SKM-1 (cell line): ENCODE data around the gene LRRC46.

Experiments used
- DNase-seq: peaks from one replicate; lab custom pipeline; 2025; ENCODE audit not compliant: unreplicated experiment; lab: John Stamatoyannopoulos, UW

LRRC46 gene

GRCh38 chr17:47829870-47830269, 1.6 kb upstream of the LRRC46 start:
- DNase-seq = no peak

- no peak for DNase-seq
Measured at GRCh38 chr17:47830396-47831002, 971 bp upstream of the LRRC46 start.

DNA sequence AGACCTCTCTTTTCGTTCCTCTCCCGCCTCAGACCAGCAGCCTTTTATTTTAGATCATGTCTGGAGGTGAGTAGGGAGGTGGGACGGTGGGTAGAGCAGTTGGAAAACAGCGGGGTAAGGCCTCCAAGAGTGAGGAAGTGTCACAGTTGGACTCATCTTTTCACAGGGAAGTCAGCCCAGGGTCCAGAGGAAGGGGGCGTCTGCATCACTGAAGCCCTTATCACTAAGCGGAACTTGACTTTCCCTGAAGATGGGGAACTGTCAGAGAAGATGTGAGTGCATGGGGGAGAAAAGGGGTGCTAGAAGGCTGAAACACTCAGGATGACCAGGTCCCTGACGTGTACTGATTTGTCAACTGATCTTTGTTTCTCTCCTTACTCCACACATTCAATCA, 461 bp downstream of the LRRC46 start:
- DNase-seq = no peak

GRCh38 chr17:47834756-47835155, 3.3 kb downstream of the LRRC46 start:
- DNase-seq = no peak

GRCh38 chr17:47836601-47837000, 5.1 kb downstream of the LRRC46 start:
- no peak for DNase-seq

DNA sequence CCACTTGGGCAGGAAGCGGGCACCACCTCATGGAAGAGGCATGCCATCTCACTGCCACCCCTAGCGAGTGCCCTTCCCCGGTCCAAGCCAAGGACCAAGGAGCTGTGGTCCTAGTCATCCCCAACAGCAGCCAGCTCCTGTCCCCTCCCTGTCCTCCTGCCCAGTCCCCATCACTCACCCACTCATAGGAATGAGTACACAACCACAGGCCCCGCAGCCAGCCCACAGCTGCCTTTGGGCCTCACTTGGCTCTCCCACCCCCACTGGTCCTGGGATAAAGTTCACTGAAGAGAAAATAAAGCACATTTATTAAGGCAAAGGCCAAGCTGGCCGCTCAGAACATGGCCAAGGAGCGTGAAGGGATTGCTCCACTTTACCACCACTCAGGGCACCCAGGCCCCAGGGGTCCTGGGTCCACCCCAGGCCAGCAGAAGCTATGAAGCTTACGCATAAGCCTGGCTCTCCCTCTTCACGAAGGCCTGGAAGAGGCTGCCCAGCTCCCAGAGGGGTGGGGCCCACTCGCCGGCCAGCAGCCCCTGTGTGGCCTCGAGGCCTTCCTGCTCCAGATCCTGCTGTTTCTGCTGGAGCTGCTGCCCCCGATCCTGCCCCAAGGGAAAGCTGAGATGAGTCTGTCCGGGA, 6.0 kb downstream of the LRRC46 start:
- DNase-seq = no peak

DNA sequence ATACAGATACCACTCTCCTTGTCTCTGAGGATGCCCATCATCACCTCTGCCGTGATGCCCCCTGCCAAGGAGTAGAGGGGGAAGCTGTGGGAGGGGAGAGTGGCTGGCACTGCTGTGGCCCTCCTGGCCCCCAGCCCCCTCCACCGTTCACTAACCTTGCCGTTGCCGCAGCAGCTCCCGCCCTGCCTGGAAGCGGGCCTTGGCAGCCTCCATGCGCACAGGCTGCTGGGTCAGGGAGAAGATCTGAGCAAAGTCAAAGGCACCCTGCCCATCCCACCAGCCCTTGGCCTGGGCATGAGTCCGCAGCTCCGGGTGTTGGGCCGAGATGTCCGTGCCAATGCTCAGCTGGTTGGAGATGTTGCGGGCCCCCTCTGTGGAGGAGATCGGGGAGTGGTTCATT, 7.2 kb downstream of the LRRC46 start:
- no peak for DNase-seq

DNA sequence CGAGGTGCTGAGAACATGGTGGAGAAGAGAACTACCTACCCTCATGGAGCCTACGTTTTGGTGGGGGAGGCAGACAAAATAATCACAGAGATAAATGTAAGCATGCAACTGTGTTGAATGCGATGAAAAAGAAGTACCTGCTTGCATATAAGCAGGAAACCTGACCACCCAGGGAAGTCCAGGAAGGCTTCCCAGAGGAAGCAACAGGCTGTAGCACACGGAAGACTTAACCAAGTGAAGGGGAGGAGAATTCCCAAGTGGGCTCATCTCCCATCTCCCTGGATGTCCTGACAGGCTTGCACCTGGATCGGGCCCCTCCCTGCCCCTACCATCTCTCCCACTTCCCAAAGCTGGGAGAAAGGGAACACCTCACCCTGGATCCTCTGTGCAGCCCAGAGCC, 7.6 kb downstream of the LRRC46 start:
- no peak for DNase-seq

DNA sequence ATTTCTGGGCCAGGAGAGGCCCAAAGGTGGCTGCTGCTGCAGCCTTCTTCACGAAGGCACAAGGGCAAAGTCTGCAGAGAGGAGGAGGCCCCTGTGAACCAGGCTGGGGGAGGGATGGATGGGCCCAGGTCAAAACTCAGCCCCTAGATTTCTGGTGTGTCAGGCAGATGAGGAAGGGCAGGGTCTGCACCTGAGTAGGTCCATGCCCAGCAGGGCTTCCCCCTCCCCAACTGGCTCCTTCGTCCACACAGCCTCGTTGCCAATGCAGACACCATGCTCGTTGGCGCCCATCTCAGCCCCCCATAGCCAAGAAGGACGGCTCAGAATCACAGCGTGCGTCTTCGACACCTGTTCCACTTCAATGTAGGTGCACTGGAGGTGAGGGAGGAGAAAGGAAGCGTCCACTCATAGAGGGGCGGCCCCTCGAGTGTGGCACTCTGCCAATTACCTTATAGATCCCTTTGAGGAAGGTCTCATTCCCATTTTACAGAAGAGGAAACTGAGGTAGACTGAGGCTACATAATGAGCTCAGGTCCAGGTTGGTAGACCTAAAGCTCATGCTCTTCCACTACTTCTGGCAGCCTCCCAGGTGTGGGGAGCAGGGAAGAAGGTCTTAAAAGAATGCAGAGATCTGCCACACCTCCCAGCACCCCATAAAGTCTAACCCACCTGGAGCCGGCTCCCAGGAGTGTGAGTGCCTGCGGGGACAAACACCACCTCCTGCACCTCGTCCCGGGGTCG, 8.7 kb downstream of the LRRC46 start:
- no peak for DNase-seq

GRCh38 chr17:47840742-47841487, 9.4 kb downstream of the LRRC46 start, which contains the start of gene SCRN2:
SCRN2 (minus strand) TSS chr17:47841273; CDS start chr17:47840843, 430 bp downstream.
- DNase-seq = peak; percentile 68

DNA sequence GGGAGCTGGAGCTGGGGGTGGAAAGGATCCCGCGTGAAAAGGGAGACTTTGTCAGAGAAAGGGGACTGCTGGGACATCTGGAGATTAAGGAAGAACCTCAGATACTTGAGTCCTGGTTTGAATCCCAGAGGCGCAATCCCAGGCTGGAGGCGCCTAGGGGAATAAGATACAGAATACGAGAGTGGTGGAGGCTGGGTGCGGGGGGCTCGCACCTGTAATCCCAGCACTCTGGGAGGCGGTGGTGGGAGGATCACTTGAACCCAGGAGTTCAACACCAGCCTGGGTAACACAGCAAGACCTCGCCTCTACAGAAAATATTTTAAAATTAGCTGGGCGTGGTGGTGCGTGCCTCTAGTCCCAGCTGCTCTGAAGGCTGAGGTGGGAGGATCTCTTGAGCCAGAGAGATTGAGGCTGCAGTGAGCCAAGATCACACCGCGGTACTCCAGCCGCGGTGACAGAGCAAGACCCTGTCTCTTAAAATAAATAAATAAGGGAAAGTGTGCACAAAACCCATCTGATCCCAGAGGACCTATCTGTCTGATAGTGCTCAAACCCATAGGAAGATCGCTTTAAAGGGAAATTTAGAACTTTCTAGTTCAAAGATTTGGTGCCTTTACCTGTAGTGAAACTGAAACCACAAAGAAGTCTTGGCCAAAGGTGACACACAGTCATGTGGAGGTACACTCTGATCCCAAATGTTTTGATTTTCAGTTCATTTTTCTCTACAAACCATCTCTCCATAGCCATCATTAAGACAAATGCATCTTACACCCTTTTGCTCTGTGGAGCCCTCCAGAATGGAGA, 10.2 kb downstream of the LRRC46 start:
- DNase-seq = no peak

- DNase-seq = no peak
Measured at GRCh38 chr17:47843391-47843730, 11.9 kb downstream of the LRRC46 start.

- no peak for DNase-seq
Measured at GRCh38 chr17:47844227-47844626, 12.8 kb downstream of the LRRC46 start.

GRCh38 chr17:47844814-47845715, 13.6 kb downstream of the LRRC46 start:
- DNase-seq = no peak

DNA sequence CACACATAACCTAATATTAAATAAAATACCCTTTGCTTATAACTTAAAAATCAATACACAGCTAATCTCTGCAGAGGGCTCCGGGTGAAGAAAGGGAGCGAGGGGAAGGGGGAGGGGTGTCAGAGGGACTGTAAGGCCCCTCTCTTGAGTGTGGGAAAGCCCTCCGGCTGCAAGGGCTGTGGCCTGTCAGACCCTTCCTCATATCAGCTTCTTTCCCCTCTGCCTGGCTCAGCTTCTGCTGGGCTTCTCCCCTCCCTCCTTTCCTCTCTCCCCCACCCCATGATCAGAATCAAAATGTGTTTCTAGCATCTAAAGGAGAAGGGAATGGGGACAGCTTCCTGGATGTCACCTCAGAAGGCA, 14.2 kb downstream of the LRRC46 start:
- DNase-seq = no peak

DNA sequence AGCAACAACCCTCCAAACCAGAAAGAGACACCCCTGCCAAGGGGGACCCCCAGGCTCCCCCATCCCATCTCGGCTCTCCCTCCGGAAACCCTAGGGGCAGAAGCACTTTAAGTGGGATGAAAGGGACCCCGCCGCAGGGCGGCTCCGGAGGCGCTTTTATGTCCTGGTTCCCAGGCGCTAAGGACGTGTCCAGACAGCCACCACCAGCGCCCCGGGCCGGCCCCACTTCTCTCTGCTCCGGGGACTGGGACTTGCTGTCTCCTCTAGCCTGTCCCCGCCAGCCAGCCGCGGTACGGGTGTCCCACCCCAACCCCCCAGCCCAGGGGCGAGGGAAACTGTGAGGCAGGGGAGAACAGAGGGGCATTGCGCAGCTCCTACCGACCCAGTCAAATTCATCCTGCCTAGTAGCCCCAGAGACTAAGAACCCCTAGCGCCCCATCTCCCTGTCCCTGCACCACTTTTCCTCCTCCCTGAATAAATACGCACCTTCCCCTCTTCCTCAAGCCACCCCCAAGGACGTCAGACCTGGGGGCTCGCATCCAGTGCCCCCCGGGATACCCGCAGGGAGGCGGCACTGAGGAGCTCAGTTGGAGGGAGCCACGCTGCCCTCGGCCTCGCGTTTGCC, 15.4 kb downstream of the LRRC46 start:
- no peak for DNase-seq

- no peak for DNase-seq
Measured at GRCh38 chr17:47847341-47848197, 16.1 kb downstream of the LRRC46 start.

GRCh38 chr17:47848198-47848513, 16.7 kb downstream of the LRRC46 start:
- no peak for DNase-seq

GRCh38 chr17:47850373-47850691, 18.9 kb downstream of the LRRC46 start:
- no peak for DNase-seq
